GM12878 (cell line): ENCODE measurements around the gene MSL3B.
A peak's percentile ranks its signal among the peaks of the same experiment; 100 is the strongest.

ENCODE experiments used
- BACH1 ChIP-seq: fragments of 450-650 bp; IDR thresholded peaks from 2 replicates; pipeline ENCODE4 v1.6.1; 2017; ENCODE audit warnings: mild to moderate bottlenecking, borderline replicate concordance
- CEBPZ ChIP-seq: fragments of 150-350 bp; IDR thresholded peaks from 2 replicates; pipeline ENCODE4 v1.6.1; 2016; ENCODE audit warnings: low read depth, low read length
- CREB1 ChIP-seq: IDR thresholded peaks from 2 replicates; pipeline ENCODE4 v1.6.1; 2012; ENCODE audit warnings: low read depth, mild to moderate bottlenecking, inconsistent platforms
- DPF2 ChIP-seq: fragments of 450-650 bp; IDR thresholded peaks from 2 replicates; pipeline ENCODE4 v1.6.1; 2017; ENCODE audit warnings: mild to moderate bottlenecking
- E4F1 ChIP-seq: fragments of 450-650 bp; IDR thresholded peaks from 2 replicates; pipeline ENCODE4 v1.6.1; 2018; ENCODE audit warnings: borderline replicate concordance, mild to moderate bottlenecking; ENCODE audit not compliant: partially characterized antibody
- ETV6 ChIP-seq, 2 experiments: fragments of 450-650 bp in 1 of 2; IDR thresholded peaks in 1 of 2; conservative IDR thresholded peaks in 1 of 2; 2 replicates each; pipeline ENCODE4 v1.6.1; 2014; ENCODE audit warnings: antibody characterized with exemption in 1 of 2, borderline replicate concordance in 1 of 2, low read depth in 1 of 2, mild to moderate bottlenecking in 1 of 2, moderate library complexity in 1 of 2
- FOXM1 ChIP-seq: IDR thresholded peaks from 2 replicates; pipeline ENCODE4 v1.6.1; 2012; ENCODE audit warnings: low read depth, mild to moderate bottlenecking, inconsistent platforms, low read length, moderate library complexity
- GABPA ChIP-seq: IDR thresholded peaks from 2 replicates; pipeline ENCODE4 v1.6.1; 2014; ENCODE audit warnings: antibody characterized with exemption, low read depth, mild to moderate bottlenecking, inconsistent platforms
- HSF1 ChIP-seq: fragments of 150-350 bp; IDR thresholded peaks from 2 replicates; pipeline ENCODE4 v1.6.1; 2014; ENCODE audit warnings: mild to moderate bottlenecking, low read depth, low read length
- PKNOX1 ChIP-seq: fragments of 450-650 bp; IDR thresholded peaks from 2 replicates; pipeline ENCODE4 v1.6.1; 2016; ENCODE audit warnings: mild to moderate bottlenecking
- PML ChIP-seq: IDR thresholded peaks from 2 replicates; pipeline ENCODE4 v1.6.1; 2012; ENCODE audit warnings: low read length, inconsistent platforms
- RB1 ChIP-seq: fragments of 450-650 bp; formaldehyde crosslinking; IDR thresholded peaks from 2 replicates; pipeline ENCODE4 v1.6.1; 2017; ENCODE audit warnings: mild to moderate bottlenecking, borderline replicate concordance
- SIN3A ChIP-seq: IDR thresholded peaks from 2 replicates; pipeline ENCODE4 v1.6.1; 2012; ENCODE audit warnings: low read depth, low read length, improper control_type of control experiment
- SMARCA5 ChIP-seq: fragments of 450-650 bp; IDR thresholded peaks from 2 replicates; pipeline ENCODE4 v1.6.1; 2017; ENCODE audit warnings: mild to moderate bottlenecking
- STAT3 ChIP-seq: IDR thresholded peaks from 2 replicates; pipeline ENCODE4 v1.6.1; 2011; ENCODE audit warnings: low read depth, low read length, improper control_type of control experiment
- TBL1XR1 ChIP-seq: IDR thresholded peaks from 2 replicates; pipeline ENCODE4 v1.6.1; 2012; ENCODE audit warnings: low read depth, low read length, improper control_type of control experiment
- YBX1 ChIP-seq: fragments of 450-650 bp; IDR thresholded peaks from 2 replicates; pipeline ENCODE4 v1.6.1; 2016; ENCODE audit warnings: antibody characterized with exemption
- YY1 ChIP-seq: IDR thresholded peaks from 2 replicates; pipeline ENCODE4 v1.6.1; 2011; ENCODE audit warnings: low read depth, mild to moderate bottlenecking, low read length
- ZBTB11 ChIP-seq: fragments of 450-650 bp; formaldehyde crosslinking; IDR thresholded peaks from 2 replicates; pipeline ENCODE4 v1.5.0; 2022; ENCODE audit warnings: mild to moderate bottlenecking, missing genetic modification characterization

Gene MSL3B

GRCh38 chr2:233857511-233858141, 10.6 kb downstream of the MSL3B start (continued):
- TF ChIP-seq E4F1 (no peak), FOXM1 (0 out of 2 replicates have a peak, but pooled peaks have one; percentile 22), CEBPZ (no peak), YBX1 (no peak), PKNOX1 (no peak), TBL1XR1 (no peak), YY1 (0 out of 2 replicates have a peak, but pooled peaks have one; percentile 18), HSF1 (no peak), SMARCA5 (0 out of 2 replicates have a peak, but pooled peaks have one; percentile 20), RB1 (no peak), BACH1 (no peak), ZBTB11 (CRISPR knock-in tag) (no peak), STAT3 (no peak), DPF2 (no peak), SIN3A (no peak), PML (no peak), CREB1 (no peak), GABPA (no peak), ETV6 (conservative IDR thresholded peaks at IDR 0.05 in 1 of 2, IDR thresholded peaks at IDR 0.05 in 1 of 2; ENCODE audit: borderline replicate concordance in 1 of 2, low read depth in 1 of 2) (no peak)
